Calu3 (cell line): ENCODE data around the gene CAPN11. TPM values are rescaled to one million over a fixed set of nuclear protein-coding genes. Genes with fewer than 3 reads are reported as not detected.

Experiments
- BruUV-seq: library from RNA; stranded (reverse); fragments of 400-500 nt; replicated peaks from 2 replicates; lab custom pipeline; 2021; lab: Mats Ljungman, UMichigan
- CTCF ChIA-PET: fragments of 300-600 bp; sonication (Branson Sonifier 250); formaldehyde crosslinking; loops from one replicate; lab custom pipeline; 2022; ENCODE audit warnings: antibody characterized with exemption; lab: Charles Lee
- DNase-seq: peaks from one replicate; pipeline ENCODE4 v3.0.0; 2022
- H3K27ac Mint-ChIP-seq: one replicate; pipeline ENCODE4 v1.8.0; 2022; ENCODE audit warnings: mixed read lengths; ENCODE audit not compliant: unreplicated experiment
- H3K27me3 Mint-ChIP-seq: one replicate; pipeline ENCODE4 v1.8.0; 2022; ENCODE audit warnings: mixed read lengths; ENCODE audit not compliant: unreplicated experiment
- H3K36me3 Mint-ChIP-seq: one replicate; pipeline ENCODE4 v1.8.0; 2022; ENCODE audit warnings: mild to moderate bottlenecking, moderate library complexity, mixed read lengths; ENCODE audit not compliant: insufficient read depth, unreplicated experiment
- H3K4me1 Mint-ChIP-seq: one replicate; pipeline ENCODE4 v1.8.0; 2022; ENCODE audit warnings: mild to moderate bottlenecking, low read depth, mixed read lengths; ENCODE audit not compliant: unreplicated experiment
- H3K4me3 Mint-ChIP-seq: one replicate; pipeline ENCODE4 v1.8.0; 2022; ENCODE audit warnings: mild to moderate bottlenecking, low read depth, moderate library complexity, mixed read lengths; ENCODE audit not compliant: unreplicated experiment
- H3K9me3 Mint-ChIP-seq: one replicate; pipeline ENCODE4 v1.8.0; 2022; ENCODE audit warnings: low read depth, mixed read lengths; ENCODE audit not compliant: unreplicated experiment
- CTCF ChIP-seq: fragments of 200-600 bp; IDR thresholded peaks from one replicate; pipeline ENCODE4 v1.8.0; 2022; ENCODE audit warnings: antibody characterized with exemption; ENCODE audit not compliant: unreplicated experiment
- intact Hi-C: fragments of 100-400 bp; cut with micrococcal nuclease; formaldehyde crosslinking; loops from one replicate; pipeline ENCODE4 v1.10.0; 2022; ENCODE audit not compliant: unreplicated experiment
- total RNA-seq: library from RNA; stranded (reverse); gene quantifications from 2 replicates; pipeline ENCODE4 v1.2.3, GENCODE V29; 2022

The CAPN11 gene
- total RNA-seq, 1 experiment from 2014 or later = not detected

GRCh38 chr6:44161997-44162338 lies 3.3 kb downstream of the CAPN11 start:
- CTCF ChIA-PET = no interaction called here
- intact Hi-C loops = no loop called here
- Mint-ChIP-seq H3K27me3 (peaks cover 53% of the 10 kb centered on the region), H3K36me3 (peaks cover 3% of the 10 kb centered on the region), H3K27ac (no peak overlapping the region), H3K4me1 (no peaks in the 10 kb centered on the region), H3K9me3 (no peaks in the 10 kb centered on the region), H3K4me3 (no peak overlapping the region)
- no peak for DNase-seq
- no peak for TF ChIP-seq CTCF
- BruUV-seq = no TSS peak

GRCh38 chr6:44162876-44163625 lies 4.4 kb downstream of the CAPN11 start:
- Mint-ChIP-seq H3K27me3 (peaks cover 60% of the 10 kb centered on the region), H3K9me3 (no peaks in the 10 kb centered on the region)
- intact Hi-C loops = no loop called here

GRCh38 chr6:44166116-44166515 lies 7.5 kb downstream of the CAPN11 start:
- H3K4me3 Mint-ChIP-seq = no peak overlapping the region
- CTCF ChIA-PET = no interaction called here
- no TSS peak for BruUV-seq
- intact Hi-C loops = no loop called here
- no peak for TF ChIP-seq CTCF
- DNase-seq = no peak
- H3K36me3 Mint-ChIP-seq = no peaks in the 10 kb centered on the region
- H3K27ac Mint-ChIP-seq = no peak overlapping the region
- H3K9me3 Mint-ChIP-seq = no peaks in the 10 kb centered on the region
- H3K27me3 Mint-ChIP-seq = peaks cover 81% of the 10 kb centered on the region
- no peaks in the 10 kb centered on the region for H3K4me1 Mint-ChIP-seq

More at GRCh38 chr6:44162876-44163625, 4.4 kb downstream of the CAPN11 start:
- no peak for TF ChIP-seq CTCF
- CTCF ChIA-PET = interaction anchor here (0.6 to 1.0 kb wide), 2 partner anchors 36 to 900 kb away, joined by 3 to 7 read pairs; partner anchors contain the start of genes MRPL14 and TMEM63B
- Mint-ChIP-seq H3K27ac (no peak overlapping the region), H3K4me1 (no peaks in the 10 kb centered on the region), H3K4me3 (no peak overlapping the region), H3K36me3 (no peaks in the 10 kb centered on the region)
- no peak for DNase-seq
- BruUV-seq = no TSS peak

- Mint-ChIP-seq H3K36me3 (no peaks in the 10 kb centered on the region), H3K27ac (no peak overlapping the region), H3K27me3 (peaks cover 86% of the 10 kb centered on the region), H3K4me3 (no peak overlapping the region), H3K4me1 (no peaks in the 10 kb centered on the region), H3K9me3 (no peaks in the 10 kb centered on the region)
- CTCF ChIA-PET = interaction anchor here (0.7 kb wide), 2 partner anchors 55 to 225 kb away, joined by 3 to 6 read pairs; no protein-coding TSS in a partner anchor
- DNase-seq = no peak
- no TSS peak for BruUV-seq
- intact Hi-C loops = no loop called here
- TF ChIP-seq CTCF = no peak
Measured at GRCh38 chr6:44166591-44167184, 8.1 kb downstream of the CAPN11 start.
